ENCODE results near the gene CDH24.

The CDH24 gene

GRCh38 chr14:23043754-23044153, 13.6 kb downstream of the CDH24 start:
- DNase-seq (ENCODE audit: low read depth), result no peak

- DNase-seq (ENCODE audit: low read depth), result no peak
These were observed 14.2 kb downstream of the CDH24 start for GRCh38 chr14:23043145-23043544.

GRCh38 chr14:23042162-23042965, 15.0 kb downstream of the CDH24 start, which contains the start of gene PSMB11:
TSS of gene PSMB11 (plus strand) at chr14:23042212. CDS start at chr14:23042226, 14 bp downstream.
- no peak for DNase-seq (ENCODE audit: low read depth)

- no peak for DNase-seq (ENCODE audit: low read depth)
These were observed 15.6 kb downstream of the CDH24 start for GRCh38 chr14:23041729-23042128.

GRCh38 chr14:23040100-23040499, 17.2 kb downstream of the CDH24 start:
- no peak for DNase-seq (ENCODE audit: low read depth)

GRCh38 chr14:23035303-23036144, 21.8 kb downstream of the CDH24 start:
- DNase-seq (ENCODE audit: low read depth), result no peak

- DNase-seq (ENCODE audit: low read depth), result peak; percentile 81
These were observed 22.6 kb downstream of the CDH24 start, which contains the start of gene PSMB5 for GRCh38 chr14:23034498-23035302. TSS of gene PSMB5 (minus strand) at chr14:23034900. CDS start at chr14:23034881, 19 bp downstream.

- no peak for DNase-seq (ENCODE audit: low read depth)
These were observed 23.4 kb downstream of the CDH24 start for GRCh38 chr14:23033801-23034497.

- DNase-seq (ENCODE audit: low read depth), result no peak
These were observed 24.0 kb downstream of the CDH24 start for GRCh38 chr14:23033251-23033727.

- DNase-seq (ENCODE audit: low read depth), result no peak
These were observed 26.4 kb downstream of the CDH24 start for GRCh38 chr14:23030936-23031335.

- DNase-seq (ENCODE audit: low read depth), result no peak
These were observed 28.5 kb downstream of the CDH24 start for GRCh38 chr14:23028799-23029198.

GRCh38 chr14:23025151-23025814, 32.0 kb downstream of the CDH24 start:
- no peak for DNase-seq (ENCODE audit: low read depth)

- DNase-seq (ENCODE audit: low read depth), result no peak
These were observed 32.7 kb downstream of the CDH24 start for GRCh38 chr14:23024612-23025075.

GRCh38 chr14:23023795-23024152, 33.5 kb downstream of the CDH24 start:
- no peak for DNase-seq (ENCODE audit: low read depth)

- no peak for DNase-seq (ENCODE audit: low read depth)
These were observed 34.1 kb downstream of the CDH24 start for GRCh38 chr14:23023022-23023794.

- DNase-seq (ENCODE audit: low read depth), result no peak
These were observed 35.4 kb downstream of the CDH24 start for GRCh38 chr14:23021889-23022442.

GRCh38 chr14:23021434-23021833, 35.9 kb downstream of the CDH24 start:
- no peak for DNase-seq (ENCODE audit: low read depth)

GRCh38 chr14:23020143-23021128, 36.9 kb downstream of the CDH24 start:
- no peak for DNase-seq (ENCODE audit: low read depth)
